ENCODE data around the gene SEC16A.

DNA sequence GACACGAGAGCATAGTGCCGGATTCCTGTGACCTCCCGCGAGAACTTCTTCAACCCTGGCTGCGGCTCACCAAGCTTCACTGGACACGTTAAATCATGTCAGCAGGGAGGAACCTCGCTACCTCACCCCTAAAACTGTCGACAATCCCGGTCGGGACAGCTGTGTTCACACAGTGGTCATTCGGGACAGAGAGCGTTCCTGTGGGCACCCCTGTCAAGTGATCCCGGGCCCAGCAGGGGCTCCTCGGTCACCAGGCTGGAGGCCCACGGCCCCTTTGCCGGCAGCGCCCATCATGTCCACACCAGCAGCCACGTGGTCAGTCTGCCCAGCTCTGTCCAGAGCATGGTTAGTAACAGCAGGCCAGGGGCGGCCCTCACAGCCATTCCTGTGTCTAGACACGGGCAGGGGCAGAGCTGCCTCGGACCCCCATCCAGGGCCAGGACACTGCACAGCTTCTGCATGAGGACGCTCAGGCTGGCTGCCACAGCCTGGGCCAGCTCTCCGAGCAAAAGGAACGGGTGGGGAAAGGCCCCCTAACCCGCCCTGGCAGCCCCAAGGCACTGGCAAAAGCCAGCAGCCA is 46.7 kb downstream of the SEC16A start:
- TF ChIP-seq, protein P1, sequence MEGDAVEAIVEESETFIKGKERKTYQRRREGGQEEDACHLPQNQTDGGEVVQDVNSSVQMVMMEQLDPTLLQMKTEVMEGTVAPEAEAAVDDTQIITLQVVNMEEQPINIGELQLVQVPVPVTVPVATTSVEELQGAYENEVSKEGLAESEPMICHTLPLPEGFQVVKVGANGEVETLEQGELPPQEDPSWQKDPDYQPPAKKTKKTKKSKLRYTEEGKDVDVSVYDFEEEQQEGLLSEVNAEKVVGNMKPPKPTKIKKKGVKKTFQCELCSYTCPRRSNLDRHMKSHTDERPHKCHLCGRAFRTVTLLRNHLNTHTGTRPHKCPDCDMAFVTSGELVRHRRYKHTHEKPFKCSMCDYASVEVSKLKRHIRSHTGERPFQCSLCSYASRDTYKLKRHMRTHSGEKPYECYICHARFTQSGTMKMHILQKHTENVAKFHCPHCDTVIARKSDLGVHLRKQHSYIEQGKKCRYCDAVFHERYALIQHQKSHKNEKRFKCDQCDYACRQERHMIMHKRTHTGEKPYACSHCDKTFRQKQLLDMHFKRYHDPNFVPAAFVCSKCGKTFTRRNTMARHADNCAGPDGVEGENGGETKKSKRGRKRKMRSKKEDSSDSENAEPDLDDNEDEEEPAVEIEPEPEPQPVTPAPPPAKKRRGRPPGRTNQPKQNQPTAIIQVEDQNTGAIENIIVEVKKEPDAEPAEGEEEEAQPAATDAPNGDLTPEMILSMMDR (IDR thresholded peaks at IDR 0.05; ENCODE audit: insufficient read depth, low read depth, low read length), result no peak
- TF ChIP-seq EZH2 (IDR thresholded peaks at IDR 0.05; ENCODE audit: insufficient read depth, low read length), result no peak
